Nephron (organoid): ENCODE data around the gene BAX.
"Not testable (repeated sequence)": the region's sequence is repeated elsewhere in the genome, so short reads cannot be mapped to it uniquely, and the experiment has no call there.

ENCODE experiments used
- H3K27ac Mint-ChIP-seq, 3 experiments: 2 replicates each; pipeline ENCODE4 v1.8.0; 2020; ENCODE audit warnings: mixed read lengths in 3 of 3, mild to moderate bottlenecking in 2 of 3, moderate library complexity in 1 of 3
- H3K27me3 Mint-ChIP-seq: 2 replicates; pipeline ENCODE4 v1.8.0; 2021; ENCODE audit warnings: low read depth, mild to moderate bottlenecking, moderate library complexity, mixed read lengths
- H3K36me3 Mint-ChIP-seq: 2 replicates; pipeline ENCODE4 v1.8.0; 2020; ENCODE audit warnings: low read depth, mixed read lengths
- H3K4me1 Mint-ChIP-seq: 2 replicates; pipeline ENCODE4 v1.8.0; 2020; ENCODE audit warnings: mixed read lengths
- H3K4me3 Mint-ChIP-seq, 3 experiments: 2 replicates each; pipeline ENCODE4 v1.8.0; 2020; ENCODE audit warnings: mild to moderate bottlenecking in 3 of 3, mixed read lengths in 3 of 3, moderate library complexity in 2 of 3
- H3K9me3 Mint-ChIP-seq: 2 replicates; pipeline ENCODE4 v1.8.0; 2020; ENCODE audit warnings: mixed read lengths
- TF ChIP-seq, protein P1 (sequence below), 3 experiments: fragments of 200-600 bp; sonication (generic); IDR thresholded peaks; one replicate each; pipeline ENCODE4 v1.5.0; 2021; ENCODE audit warnings: antibody characterized with exemption in 3 of 3; ENCODE audit not compliant: unreplicated experiment in 3 of 3

The BAX gene

DNA sequence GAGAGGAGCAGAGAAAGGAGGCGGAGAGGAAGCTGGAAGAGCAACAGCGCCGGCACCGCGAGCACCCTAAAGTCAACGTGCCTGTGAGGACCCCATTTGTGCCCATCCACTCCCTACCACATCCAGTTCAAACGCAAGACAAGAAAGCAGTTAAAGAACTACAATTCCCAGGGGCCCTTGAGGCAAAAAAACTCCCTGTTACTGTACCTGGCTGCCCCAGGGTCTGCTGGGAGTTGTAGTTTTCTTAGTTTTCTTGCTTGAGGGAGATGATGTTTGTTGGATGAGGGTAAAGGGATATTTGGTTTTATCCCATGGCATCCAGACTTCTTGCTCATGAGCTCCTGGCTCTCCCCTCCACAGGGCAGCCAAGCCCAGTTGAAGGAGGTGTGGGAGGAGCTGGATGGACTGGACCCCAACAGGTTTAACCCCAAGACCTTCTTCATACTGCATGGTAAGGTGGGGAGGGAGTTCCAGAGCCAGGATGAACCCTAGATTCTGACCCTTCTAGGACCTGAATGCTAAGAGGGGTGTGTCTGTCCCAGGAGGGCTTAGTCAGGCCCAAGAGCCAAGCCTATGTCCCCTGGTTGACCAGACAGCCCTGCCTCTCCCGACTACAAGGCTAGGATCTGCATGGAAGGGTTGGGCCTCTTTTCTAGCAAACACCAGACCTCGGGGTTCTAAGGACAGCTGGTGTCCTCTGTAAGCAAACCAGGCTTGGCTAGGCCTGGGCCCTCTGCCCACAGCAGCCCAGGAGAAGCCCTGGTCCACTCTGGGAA is 41.4 kb upstream of the BAX start:
- Mint-ChIP-seq H3K4me1 (no peaks in the 10 kb centered on the region), H3K36me3 (peaks cover 67% of the 10 kb centered on the region), H3K27ac (no peak overlapping the region), H3K4me3 (no peak overlapping the region), H3K9me3 (no peaks in the 10 kb centered on the region), H3K27me3 (no peaks in the 10 kb centered on the region)
- TF ChIP-seq, protein P1, sequence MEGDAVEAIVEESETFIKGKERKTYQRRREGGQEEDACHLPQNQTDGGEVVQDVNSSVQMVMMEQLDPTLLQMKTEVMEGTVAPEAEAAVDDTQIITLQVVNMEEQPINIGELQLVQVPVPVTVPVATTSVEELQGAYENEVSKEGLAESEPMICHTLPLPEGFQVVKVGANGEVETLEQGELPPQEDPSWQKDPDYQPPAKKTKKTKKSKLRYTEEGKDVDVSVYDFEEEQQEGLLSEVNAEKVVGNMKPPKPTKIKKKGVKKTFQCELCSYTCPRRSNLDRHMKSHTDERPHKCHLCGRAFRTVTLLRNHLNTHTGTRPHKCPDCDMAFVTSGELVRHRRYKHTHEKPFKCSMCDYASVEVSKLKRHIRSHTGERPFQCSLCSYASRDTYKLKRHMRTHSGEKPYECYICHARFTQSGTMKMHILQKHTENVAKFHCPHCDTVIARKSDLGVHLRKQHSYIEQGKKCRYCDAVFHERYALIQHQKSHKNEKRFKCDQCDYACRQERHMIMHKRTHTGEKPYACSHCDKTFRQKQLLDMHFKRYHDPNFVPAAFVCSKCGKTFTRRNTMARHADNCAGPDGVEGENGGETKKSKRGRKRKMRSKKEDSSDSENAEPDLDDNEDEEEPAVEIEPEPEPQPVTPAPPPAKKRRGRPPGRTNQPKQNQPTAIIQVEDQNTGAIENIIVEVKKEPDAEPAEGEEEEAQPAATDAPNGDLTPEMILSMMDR (IDR thresholded peaks at IDR 0.05; ENCODE audit: unreplicated experiment in 3 of 3) = no peak

DNA sequence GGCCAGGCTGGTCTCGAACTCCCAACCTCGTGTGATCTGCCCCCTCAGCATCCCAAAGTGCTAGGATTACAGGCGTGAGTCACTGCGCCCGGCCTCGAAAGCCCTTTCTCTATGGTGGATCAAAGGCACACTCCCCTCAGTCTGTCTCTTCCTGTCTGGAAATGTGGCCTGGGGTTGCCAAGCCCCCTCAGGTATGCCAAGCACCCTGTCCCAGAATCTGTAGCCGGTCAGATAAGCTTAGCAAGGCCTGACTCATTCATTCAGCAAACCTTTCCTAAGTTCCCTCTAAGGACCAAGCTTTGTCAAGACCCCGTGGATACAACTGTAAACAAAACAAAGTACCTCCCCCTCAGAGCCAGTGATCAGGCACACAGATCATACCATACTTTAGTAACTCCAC is 40.5 kb upstream of the BAX start:
- Mint-ChIP-seq H3K27me3 (no peaks in the 10 kb centered on the region), H3K36me3 (peaks cover 65% of the 10 kb centered on the region), H3K4me3 (no peak overlapping the region), H3K9me3 (no peaks in the 10 kb centered on the region), H3K4me1 (no peaks in the 10 kb centered on the region), H3K27ac (no peak overlapping the region)
- TF ChIP-seq, protein P1 (IDR thresholded peaks at IDR 0.05; ENCODE audit: unreplicated experiment in 3 of 3) = no peak

DNA sequence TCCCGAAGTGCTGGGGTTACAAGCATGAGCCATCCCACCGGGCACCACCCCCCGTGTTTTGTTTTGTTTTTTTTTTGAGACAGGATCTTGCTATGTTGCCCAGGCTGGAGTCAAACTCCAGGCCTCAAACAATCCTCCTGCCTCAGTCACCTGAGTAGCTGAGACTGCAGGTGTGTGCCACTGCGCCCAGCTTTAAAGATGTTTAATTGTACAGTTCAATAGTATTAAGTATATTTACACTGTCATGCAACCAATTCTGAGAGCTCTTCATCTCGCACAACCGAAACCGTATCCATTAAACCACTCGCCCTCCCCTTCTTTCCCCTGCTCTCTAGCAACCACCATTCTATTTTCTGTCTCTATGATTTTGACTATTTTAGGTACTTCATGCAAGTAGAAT is 38.9 kb upstream of the BAX start:
- TF ChIP-seq, protein P1 (IDR thresholded peaks at IDR 0.05; ENCODE audit: unreplicated experiment in 3 of 3) = no peak
- no peaks in the 10 kb centered on the region for H3K9me3 Mint-ChIP-seq
- no peak overlapping the region for H3K27ac Mint-ChIP-seq
- H3K4me1 Mint-ChIP-seq = no peaks in the 10 kb centered on the region
- H3K4me3 Mint-ChIP-seq = no peak overlapping the region
- peaks cover 55% of the 10 kb centered on the region for H3K36me3 Mint-ChIP-seq
- no peaks in the 10 kb centered on the region for H3K27me3 Mint-ChIP-seq

DNA sequence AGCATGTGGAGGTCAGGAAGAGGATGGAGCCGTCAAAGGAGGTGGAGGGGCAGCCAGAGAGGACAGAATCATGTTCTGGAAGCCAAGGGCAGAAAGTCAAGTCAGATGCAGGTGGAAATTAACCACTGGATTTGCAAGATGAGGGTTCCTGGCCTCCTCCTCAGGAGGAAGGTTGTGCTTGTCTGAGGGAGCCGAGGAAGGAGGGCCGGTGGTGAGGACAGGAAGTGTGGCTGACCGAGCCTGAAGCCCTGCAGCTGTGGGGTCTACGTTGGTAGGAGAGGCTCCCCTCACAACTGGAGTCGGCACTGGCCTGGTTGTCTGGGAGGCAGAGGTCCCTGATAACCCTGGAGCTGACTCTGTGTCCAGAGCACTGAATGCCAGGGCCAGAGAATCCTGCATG is 36.6 kb upstream of the BAX start:
- TF ChIP-seq, protein P1 (IDR thresholded peaks at IDR 0.05; ENCODE audit: unreplicated experiment in 3 of 3) = no peak
- Mint-ChIP-seq H3K27me3 (no peaks in the 10 kb centered on the region), H3K36me3 (peaks cover 39% of the 10 kb centered on the region), H3K9me3 (no peaks in the 10 kb centered on the region), H3K4me3 (no peak overlapping the region), H3K4me1 (no peaks in the 10 kb centered on the region), H3K27ac (no peak overlapping the region)

DNA sequence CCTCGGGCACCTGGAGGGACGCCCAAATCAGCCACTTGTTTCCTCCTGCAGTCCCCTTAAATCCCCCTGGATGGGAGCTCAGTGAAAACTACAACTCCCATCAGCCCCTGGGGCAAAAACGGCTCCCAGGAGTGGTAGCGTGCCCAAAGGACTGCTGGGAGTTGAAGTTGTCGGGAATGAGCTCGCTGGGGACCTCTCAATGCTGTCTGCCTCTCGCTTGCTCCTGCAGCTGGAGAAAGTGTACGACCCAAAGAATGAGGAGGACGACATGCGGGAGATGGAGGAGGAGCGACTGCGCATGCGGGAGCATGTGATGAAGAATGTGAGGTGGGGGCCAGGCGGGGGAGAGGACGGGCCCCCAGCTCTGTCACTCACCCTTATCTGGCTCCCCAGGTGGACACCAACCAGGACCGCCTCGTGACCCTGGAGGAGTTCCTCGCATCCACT is 35.9 kb upstream of the BAX start:
- Mint-ChIP-seq H3K4me1 (no peaks in the 10 kb centered on the region), H3K9me3 (no peaks in the 10 kb centered on the region), H3K27me3 (no peaks in the 10 kb centered on the region), H3K36me3 (peaks cover 36% of the 10 kb centered on the region), H3K27ac (no peak overlapping the region), H3K4me3 (no peak overlapping the region)
- TF ChIP-seq, protein P1 (IDR thresholded peaks at IDR 0.05; ENCODE audit: unreplicated experiment in 3 of 3) = no peak

DNA sequence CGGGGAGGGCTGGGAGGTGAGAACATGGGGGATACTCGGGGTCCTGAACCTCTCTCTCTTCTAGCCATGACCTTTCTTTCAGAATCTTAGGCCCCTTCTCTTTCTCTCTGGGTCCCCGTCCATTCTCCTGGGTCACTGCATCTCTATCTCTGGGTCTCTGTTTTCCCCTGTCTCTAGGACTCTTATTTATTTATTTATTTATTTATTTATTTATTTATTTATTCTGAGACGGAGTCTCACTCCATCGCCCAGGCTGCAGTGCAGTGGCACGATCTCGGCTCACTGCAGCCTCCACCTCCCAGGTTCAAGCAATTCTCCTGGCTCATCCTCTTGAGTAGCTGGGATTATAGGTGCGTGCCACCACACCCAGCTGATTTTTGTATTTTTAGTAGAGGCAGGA is 35.4 kb upstream of the BAX start:
- H3K4me3 Mint-ChIP-seq, H3K4me1 Mint-ChIP-seq, H3K9me3 Mint-ChIP-seq, H3K27ac Mint-ChIP-seq, H3K27me3 Mint-ChIP-seq: not testable (repeated sequence)
- H3K36me3 Mint-ChIP-seq = peaks cover 32% of the 10 kb centered on the region
